Stimulated activated CD8-positive, alpha-beta memory T cell treated with anti-CD3 and anti-CD28 coated beads, Interleukin-2, amount 100 ng/mL, for 48 hours (primary cell): Measurements from ENCODE around the gene SEMA4G.

Experiments used
- DNase-seq, 2 donors: peaks; one replicate each; pipeline ENCODE4 v3.0.0-alpha.2; 2020; ENCODE audit warnings: low read depth in 2 of 2

SEMA4G gene, protein sequence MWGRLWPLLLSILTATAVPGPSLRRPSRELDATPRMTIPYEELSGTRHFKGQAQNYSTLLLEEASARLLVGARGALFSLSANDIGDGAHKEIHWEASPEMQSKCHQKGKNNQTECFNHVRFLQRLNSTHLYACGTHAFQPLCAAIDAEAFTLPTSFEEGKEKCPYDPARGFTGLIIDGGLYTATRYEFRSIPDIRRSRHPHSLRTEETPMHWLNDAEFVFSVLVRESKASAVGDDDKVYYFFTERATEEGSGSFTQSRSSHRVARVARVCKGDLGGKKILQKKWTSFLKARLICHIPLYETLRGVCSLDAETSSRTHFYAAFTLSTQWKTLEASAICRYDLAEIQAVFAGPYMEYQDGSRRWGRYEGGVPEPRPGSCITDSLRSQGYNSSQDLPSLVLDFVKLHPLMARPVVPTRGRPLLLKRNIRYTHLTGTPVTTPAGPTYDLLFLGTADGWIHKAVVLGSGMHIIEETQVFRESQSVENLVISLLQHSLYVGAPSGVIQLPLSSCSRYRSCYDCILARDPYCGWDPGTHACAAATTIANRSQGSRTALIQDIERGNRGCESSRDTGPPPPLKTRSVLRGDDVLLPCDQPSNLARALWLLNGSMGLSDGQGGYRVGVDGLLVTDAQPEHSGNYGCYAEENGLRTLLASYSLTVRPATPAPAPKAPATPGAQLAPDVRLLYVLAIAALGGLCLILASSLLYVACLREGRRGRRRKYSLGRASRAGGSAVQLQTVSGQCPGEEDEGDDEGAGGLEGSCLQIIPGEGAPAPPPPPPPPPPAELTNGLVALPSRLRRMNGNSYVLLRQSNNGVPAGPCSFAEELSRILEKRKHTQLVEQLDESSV

DNA sequence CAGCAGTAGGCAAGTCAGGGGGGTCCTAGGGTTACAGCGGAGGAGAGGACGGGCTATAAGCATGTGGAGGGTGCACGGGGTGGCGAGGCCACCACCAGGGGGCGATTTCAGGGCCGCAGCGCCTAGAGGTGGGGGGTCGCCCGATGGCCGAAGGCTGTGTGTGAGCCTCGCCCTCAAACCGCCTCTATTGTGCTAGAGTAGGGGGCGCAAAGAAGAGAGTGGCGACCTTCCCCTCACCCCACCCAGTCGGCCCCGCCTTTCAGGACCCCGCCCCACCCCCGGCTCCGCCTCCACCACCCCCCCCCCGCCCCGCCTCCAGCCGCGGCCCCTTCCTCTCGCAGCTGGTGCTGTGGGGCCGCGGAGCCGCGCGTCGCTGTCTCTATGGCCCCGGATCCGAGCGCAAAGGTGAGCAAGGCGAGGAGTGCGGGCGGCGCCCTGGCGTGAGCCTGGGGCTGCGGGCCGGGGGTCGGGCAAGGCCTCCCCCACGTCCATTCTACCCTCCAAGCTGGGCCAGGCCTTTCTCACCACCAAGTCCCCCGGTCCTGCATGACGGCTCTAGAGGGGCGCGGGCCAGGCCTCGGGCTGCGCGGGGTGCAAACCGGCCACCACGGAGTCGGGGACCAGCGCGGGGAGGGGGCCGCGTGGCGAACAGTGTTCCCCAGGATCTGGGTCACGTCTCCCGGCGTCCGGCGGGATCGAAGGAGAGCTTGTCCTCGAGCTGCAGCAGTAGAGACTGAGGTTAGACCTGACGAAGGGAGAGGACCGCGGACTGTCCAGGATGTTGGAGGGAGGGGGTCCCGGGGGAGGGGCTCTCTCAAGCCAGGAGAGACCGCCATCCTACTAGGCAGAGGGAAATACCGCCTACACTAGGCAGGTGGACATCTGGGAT, at the start of gene SEMA4G:
SEMA4G (plus strand) TSS at position 318 of the 889 bp plus-strand sequence. CDS start 3,409 bp downstream, outside the sequence.
- peak; percentile 21 to 28 for DNase-seq

DNA sequence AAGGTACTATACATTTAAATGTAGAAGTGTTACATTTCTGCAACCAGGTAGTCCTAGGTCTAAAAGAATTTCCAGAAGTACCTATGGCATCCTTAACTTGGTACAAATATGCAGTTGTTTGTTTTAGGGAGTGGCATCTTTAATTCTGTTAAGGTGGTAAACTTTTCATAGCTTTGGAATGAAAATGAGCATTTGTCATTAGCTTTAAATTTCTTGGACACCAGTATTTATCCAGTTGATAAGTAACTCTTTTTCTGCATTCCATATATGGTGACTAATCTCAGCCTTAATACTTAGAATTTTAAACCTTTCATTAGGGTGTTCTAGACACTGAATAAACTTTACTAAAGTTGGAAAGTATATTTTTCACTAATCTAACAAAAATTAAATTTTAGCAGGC, 45.7 kb upstream of the SEMA4G start:
- DNase-seq = no peak

DNA sequence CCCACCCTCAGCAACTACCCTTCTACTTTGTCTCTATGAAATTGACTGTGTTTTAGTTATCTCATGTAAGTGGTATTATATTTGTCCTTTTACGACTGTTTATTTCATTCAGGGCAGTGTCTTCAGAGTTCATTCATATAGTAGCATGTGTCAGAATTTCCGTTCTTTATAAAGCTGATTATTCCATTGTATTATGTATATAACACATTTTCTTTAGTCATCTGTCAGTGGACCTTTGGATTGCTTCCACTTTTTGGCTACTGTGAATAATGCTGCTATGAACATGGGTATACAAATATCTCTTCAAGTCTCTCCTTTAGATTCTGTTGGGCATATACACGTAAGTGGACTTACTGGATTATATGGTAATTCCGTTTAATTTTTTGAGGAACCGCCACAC, 42.0 kb upstream of the SEMA4G start:
- no peak for DNase-seq

DNA sequence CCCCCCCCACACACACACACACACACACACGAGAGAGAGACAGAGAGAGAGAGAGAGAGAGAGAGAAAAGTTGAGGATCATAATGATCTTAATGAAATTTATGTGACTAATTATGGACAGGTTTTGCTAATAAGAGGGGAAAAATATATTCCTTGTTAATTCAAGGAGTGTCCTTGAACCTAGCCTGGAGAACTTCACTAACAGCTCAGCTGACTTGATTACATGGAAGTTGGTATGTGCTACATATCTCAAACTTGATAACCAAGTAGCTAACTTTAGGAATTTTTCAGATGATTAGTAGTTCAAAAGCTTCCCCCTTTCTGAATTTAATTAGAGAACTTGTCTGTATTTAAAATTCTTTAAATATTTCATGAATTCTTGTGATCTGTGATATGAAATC, 41.3 kb upstream of the SEMA4G start:
- DNase-seq = no peak

- DNase-seq = no peak
Observed at GRCh38 chr10:100930368-100930767, 38.9 kb upstream of the SEMA4G start.

- no peak for DNase-seq
Observed at GRCh38 chr10:100934084-100934659, 35.1 kb upstream of the SEMA4G start.

DNA sequence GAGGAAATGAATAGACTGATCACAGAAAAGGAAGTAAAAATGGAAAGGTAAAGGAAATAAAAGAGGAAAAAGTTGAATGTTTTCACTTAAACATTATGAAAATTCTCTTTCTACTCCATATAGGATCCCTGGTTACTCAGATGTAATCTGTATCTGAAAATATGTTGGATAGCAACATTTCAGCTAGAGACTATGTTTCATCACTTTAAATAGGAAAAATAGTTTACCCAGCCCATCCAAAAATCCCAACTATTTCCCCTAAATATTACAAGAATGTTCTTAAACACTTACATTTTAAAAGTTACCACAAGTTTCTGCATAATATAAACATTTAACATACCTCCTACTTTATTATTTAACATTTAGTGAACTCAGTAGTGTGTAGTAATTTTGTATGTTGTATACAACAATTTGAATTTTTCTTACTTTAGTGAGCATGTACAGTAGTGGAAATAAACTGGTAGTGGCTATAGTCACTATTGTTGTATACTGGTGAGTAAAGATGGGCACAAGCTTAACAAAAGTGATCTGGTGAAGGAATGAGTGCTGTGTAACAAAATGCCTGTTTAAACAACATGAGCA, 29.4 kb upstream of the SEMA4G start:
- no peak for DNase-seq

- no peak for DNase-seq
Observed at GRCh38 chr10:100942229-100942628, 27.1 kb upstream of the SEMA4G start.

DNA sequence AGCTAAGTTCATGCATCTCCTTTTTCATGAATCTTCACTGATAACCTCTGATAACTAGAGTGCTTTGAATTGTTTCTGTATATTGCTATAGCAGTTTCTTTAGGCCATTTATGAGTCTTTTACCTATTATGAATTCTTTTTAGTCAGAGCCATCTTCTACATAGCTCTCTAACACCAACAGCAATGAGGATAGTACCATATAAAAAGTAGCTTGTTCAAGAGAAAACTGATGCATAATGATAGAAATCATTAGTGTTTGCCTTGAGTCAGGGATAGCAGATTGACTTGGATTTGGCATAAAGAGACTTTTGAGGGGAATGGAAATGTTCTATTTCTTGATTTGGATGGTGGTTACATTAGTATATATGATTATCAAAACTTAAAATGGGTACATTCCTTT, 25.8 kb upstream of the SEMA4G start:
- no peak for DNase-seq

- DNase-seq = no peak
Observed at GRCh38 chr10:100945754-100946153, 23.6 kb upstream of the SEMA4G start.

GRCh38 chr10:100948916-100949315, 20.4 kb upstream of the SEMA4G start:
- DNase-seq = no peak

DNA sequence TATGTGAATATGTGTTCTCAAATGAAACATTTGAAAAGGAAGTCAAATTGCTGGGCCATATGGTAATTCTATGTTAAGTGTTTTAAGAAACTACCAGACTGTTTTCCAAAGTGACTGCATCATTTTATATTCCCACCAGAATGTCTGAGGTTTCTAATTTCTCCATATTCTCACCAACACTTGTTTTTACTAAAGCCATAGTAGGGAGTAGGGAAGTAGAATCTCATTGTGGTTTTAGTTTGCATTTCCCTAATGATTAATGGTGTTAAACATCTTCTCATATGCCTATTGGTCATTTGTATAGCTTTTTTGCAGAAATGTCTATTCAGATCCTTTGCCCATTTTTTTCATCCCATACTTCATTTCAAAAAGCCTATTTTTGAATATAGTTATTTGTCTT, 9.1 kb upstream of the SEMA4G start:
- no peak for DNase-seq

- no peak for DNase-seq
Observed at GRCh38 chr10:100962351-100963080, 6.8 kb upstream of the SEMA4G start.

- DNase-seq = no peak
Observed at GRCh38 chr10:100963826-100964225, 5.5 kb upstream of the SEMA4G start.

DNA sequence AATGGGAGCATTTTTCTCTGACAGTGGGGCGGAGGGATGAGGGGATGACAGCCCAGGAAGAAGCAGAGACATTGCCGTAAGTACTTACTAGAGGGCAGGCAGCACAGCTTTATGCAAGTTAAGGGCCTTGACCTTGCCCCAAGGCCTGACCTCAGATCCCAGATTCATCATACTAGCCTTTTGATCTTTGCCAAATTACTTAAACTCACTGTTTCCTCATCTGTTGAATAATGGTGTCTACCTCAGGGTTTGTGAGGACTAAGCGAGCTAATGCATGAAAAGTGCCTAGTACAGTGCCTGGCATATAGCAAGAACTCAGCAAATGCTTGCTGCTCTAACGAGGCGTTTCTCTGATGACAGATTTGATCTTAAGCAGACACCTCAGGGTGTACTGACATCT, 3.5 kb upstream of the SEMA4G start:
- DNase-seq = no peak

DNA sequence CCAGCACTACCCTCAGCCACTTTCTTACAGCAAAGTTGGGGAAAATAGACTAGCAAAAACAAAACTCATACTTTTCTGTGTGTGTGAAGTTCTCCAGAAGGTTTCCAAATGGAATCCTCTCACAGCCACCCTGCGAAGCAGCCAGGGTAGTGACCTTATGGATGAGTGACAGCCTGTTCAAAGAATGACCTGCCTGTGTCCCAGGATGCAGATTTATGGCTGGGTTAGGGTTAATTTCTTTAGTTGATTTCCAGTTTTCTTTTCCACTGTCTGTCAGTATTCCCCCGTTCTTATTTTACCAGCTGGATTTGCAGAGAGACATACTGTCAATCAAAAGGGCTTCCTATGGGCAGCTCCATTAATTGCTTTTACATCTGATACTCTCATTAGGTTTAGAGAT, 2.4 kb upstream of the SEMA4G start:
- no peak for DNase-seq

- no peak for DNase-seq
Observed at GRCh38 chr10:100967332-100967731, 2.0 kb upstream of the SEMA4G start.

DNA sequence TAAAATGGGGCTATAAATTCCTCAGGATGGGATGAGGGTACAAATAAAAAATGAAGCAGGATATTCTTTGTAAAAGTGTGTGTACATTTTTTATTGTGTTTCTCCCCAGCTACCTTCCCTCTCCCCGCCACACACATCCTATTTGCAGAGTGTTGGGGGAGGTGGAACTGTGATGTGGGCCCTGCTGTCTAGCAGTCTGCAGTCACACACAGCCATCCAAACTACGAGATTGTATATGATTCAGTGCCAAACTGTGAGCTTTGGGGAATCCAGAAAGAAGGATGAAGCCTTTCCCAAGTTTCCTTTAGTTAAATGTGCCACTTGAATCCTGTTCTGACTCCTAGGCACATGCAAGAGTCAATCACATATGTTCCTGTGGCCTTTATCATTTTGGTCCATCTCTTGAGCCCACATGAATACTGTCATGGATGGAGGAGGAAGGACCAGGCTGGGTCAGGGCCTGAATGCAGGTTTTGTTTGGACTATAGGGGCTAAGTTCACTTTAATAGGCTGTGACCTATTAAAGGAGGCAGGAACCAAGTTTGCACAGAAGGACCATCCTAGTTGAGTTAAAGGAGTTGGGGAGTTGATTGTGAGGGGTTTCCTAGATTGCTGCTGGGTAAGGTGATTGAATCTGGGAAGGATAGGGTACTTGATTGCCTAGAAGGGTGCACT, 1.1 kb upstream of the SEMA4G start:
- no peak for DNase-seq

GRCh38 chr10:100968863-100969186, 479 bp upstream of the SEMA4G start:
- no peak for DNase-seq
